HepG2 (cell line): ENCODE data around the gene FUT3. TPM values are rescaled to one million over a fixed set of nuclear protein-coding genes. Genes with fewer than 3 reads are reported as not detected.

Source experiments
- ATF3 ChIP-seq: sonication (generic); formaldehyde crosslinking; IDR thresholded peaks from 2 replicates; pipeline ENCODE4 v1.4.0; 2020; ENCODE audit warnings: missing genetic modification reagents
- BCL3 ChIP-seq: sonication (generic); formaldehyde crosslinking; IDR thresholded peaks from 2 replicates; pipeline ENCODE4 v1.5.1; 2020; ENCODE audit warnings: mild to moderate bottlenecking, missing genetic modification reagents, moderate library complexity
- DR1 ChIP-seq: sonication (generic); formaldehyde crosslinking; IDR thresholded peaks from 2 replicates; pipeline ENCODE4 v1.8.0; 2021; ENCODE audit warnings: mild to moderate bottlenecking, missing genetic modification reagents, inconsistent platforms
- EED ChIP-seq: sonication (generic); formaldehyde crosslinking; IDR thresholded peaks from 2 replicates; pipeline ENCODE4 v1.5.0; 2020; ENCODE audit warnings: mild to moderate bottlenecking, missing genetic modification reagents
- ELK4 ChIP-seq: sonication (generic); formaldehyde crosslinking; IDR thresholded peaks from 2 replicates; pipeline ENCODE4 v1.9.0; 2021; ENCODE audit warnings: missing genetic modification reagents, borderline replicate concordance
- FOSL1 ChIP-seq: sonication (generic); formaldehyde crosslinking; IDR thresholded peaks from 2 replicates; pipeline ENCODE4 v1.9.0; 2021; ENCODE audit warnings: missing genetic modification reagents, borderline replicate concordance
- KAT7 ChIP-seq: IDR thresholded peaks from 2 replicates; pipeline ENCODE4 v1.6.1; 2018; ENCODE audit warnings: borderline replicate concordance, missing compliant biosample characterization
- MIER3 ChIP-seq: IDR thresholded peaks from 2 replicates; pipeline ENCODE4 v1.6.1; 2016; ENCODE audit warnings: missing compliant biosample characterization, borderline replicate concordance
- NR0B2 ChIP-seq: sonication (generic); formaldehyde crosslinking; IDR thresholded peaks from 2 replicates; pipeline ENCODE4 v1.4.0; 2020; ENCODE audit warnings: mild to moderate bottlenecking, missing genetic modification reagents
- RBM39 ChIP-seq: fragments of 200-400 bp; formaldehyde crosslinking; IDR thresholded peaks from one replicate; pipeline ENCODE4 v1.6.1; 2018; ENCODE audit warnings: antibody characterized with exemption, mild to moderate bottlenecking, low read depth, low read length; ENCODE audit not compliant: poor library complexity, severe bottlenecking
- REL ChIP-seq: sonication (generic); formaldehyde crosslinking; conservative IDR thresholded peaks from 2 replicates; pipeline ENCODE4 v1.8.0; 2022; ENCODE audit warnings: mild to moderate bottlenecking, missing genetic modification reagents, moderate library complexity
- TBP ChIP-seq: sonication (generic); formaldehyde crosslinking; IDR thresholded peaks from 2 replicates; pipeline ENCODE4 v1.5.0; 2020; ENCODE audit warnings: missing genetic modification reagents
- ZBTB4 ChIP-seq: sonication (generic); formaldehyde crosslinking; IDR thresholded peaks from 2 replicates; pipeline ENCODE4 v1.4.0; 2020; ENCODE audit warnings: missing genetic modification reagents, mild to moderate bottlenecking, borderline replicate concordance
- ZBTB49 ChIP-seq: sonication (generic); formaldehyde crosslinking; IDR thresholded peaks from 2 replicates; pipeline ENCODE4 v1.4.0; 2020; ENCODE audit warnings: missing genetic modification reagents, borderline replicate concordance
- ZNF263 ChIP-seq: sonication (generic); formaldehyde crosslinking; IDR thresholded peaks from 2 replicates; pipeline ENCODE4 v1.4.0; 2020; ENCODE audit warnings: missing genetic modification reagents
- ZNF292 ChIP-seq: sonication (generic); formaldehyde crosslinking; IDR thresholded peaks from 2 replicates; pipeline ENCODE4 v1.8.1; 2022; ENCODE audit warnings: mild to moderate bottlenecking, low read depth, missing genetic modification reagents, borderline replicate concordance
- ZNF414 ChIP-seq: sonication (generic); formaldehyde crosslinking; IDR thresholded peaks from 2 replicates; pipeline ENCODE4 v1.5.0; 2020; ENCODE audit warnings: missing genetic modification reagents
- polyA plus RNA-seq, 8 experiments: library from polyadenylated mRNA; depleted of rRNA in 3 of 8; stranded (reverse) in 7 of 8; unstranded in 1 of 8; fragments of >200 nt; fragmentation: Illumina TruSeq in 4 of 8; extraction: Trizol in 4 of 8; gene quantifications; 2 replicates each; pipeline versions ENCODE4 v1.2.1 to v1.2.3, GENCODE V29; 2011 to 2016; ENCODE audit warnings: low read depth in 4 of 8, missing spikeins in 1 of 8, mixed read lengths in 1 of 8; ENCODE audit not compliant: insufficient read depth in 1 of 8
- total RNA-seq, 5 experiments: library from RNA; depleted of rRNA; stranded (reverse); fragments of >200 nt; fragmentation: Illumina TruSeq; extraction: Trizol; gene quantifications; 2 replicates each; pipeline ENCODE4 v1.2.3, GENCODE V29; 2016; ENCODE audit warnings: low read depth in 1 of 5

Gene FUT3
- total and polyA plus RNA-seq, 2 of the 13 experiments (the other 11 are each of a cell fraction or from before 2014, with no cell fraction given): 0.53 to 1.1 TPM

GRCh38 chr19:5803752-5804515 lies 47.3 kb downstream of the FUT3 start (continued):
- TF ChIP-seq ZBTB49: no peak
- TF ChIP-seq NR0B2 (CRISPR knock-in tag): peak; percentile 48; the same call in 1 of the 2 replicates
- TF ChIP-seq ZNF414: 0 out of 2 replicates have a peak, but pooled peaks have one; percentile 87
- peak; percentile 64; the same call in 1 of the 2 replicates for TF ChIP-seq REL (CRISPR knock-in tag)
- TF ChIP-seq KAT7: no peak
- peak; percentile 85 for TF ChIP-seq EED (CRISPR knock-in tag)
- TF ChIP-seq ZNF292: peak; percentile 13; the same call in 1 of the 2 replicates
- TF ChIP-seq ZBTB4 (CRISPR knock-in tag): 0 out of 2 replicates have a peak, but pooled peaks have one; percentile 63
- TF ChIP-seq TBP (CRISPR knock-in tag): no peak
- peak; percentile 84 for TF ChIP-seq RBM39
- TF ChIP-seq MIER3: 0 out of 2 replicates have a peak, but pooled peaks have one; percentile 28
- TF ChIP-seq BCL3 (CRISPR knock-in tag): peak; percentile 75
- TF ChIP-seq ELK4 (CRISPR knock-in tag): no peak
- no peak for TF ChIP-seq DR1 (CRISPR knock-in tag)
- no peak for TF ChIP-seq ATF3 (CRISPR knock-in tag)
- peak; percentile 78; the same call in 1 of the 2 replicates for TF ChIP-seq ZNF263
- no peak for TF ChIP-seq FOSL1 (CRISPR knock-in tag)
